GM19043 (cell line): ENCODE results near the gene ELOVL4.

Source experiments
- ATAC-seq: cut with Tn5 transposase; IDR thresholded peaks from one replicate; pipeline ENCODE4 v1.9.1; 2021; ENCODE audit warnings: low read depth; ENCODE audit not compliant: unreplicated experiment

ELOVL4 gene

GRCh38 chr6:79947191-79948186 is at the start of gene ELOVL4:
Gene ELOVL4 (minus strand): TSS chr6:79947553. CDS start chr6:79947279, 274 bp downstream.
- ATAC-seq = peak; percentile 40

GRCh38 chr6:79993911-79994309 is 46.6 kb upstream of the ELOVL4 start:
- no peak for ATAC-seq

GRCh38 chr6:79993012-79993910 is 45.9 kb upstream of the ELOVL4 start:
- no peak for ATAC-seq

- ATAC-seq = no peak
Observed at GRCh38 chr6:79989641-79990040, 42.3 kb upstream of the ELOVL4 start.

GRCh38 chr6:79985128-79985527 is 37.8 kb upstream of the ELOVL4 start:
- ATAC-seq = no peak

DNA sequence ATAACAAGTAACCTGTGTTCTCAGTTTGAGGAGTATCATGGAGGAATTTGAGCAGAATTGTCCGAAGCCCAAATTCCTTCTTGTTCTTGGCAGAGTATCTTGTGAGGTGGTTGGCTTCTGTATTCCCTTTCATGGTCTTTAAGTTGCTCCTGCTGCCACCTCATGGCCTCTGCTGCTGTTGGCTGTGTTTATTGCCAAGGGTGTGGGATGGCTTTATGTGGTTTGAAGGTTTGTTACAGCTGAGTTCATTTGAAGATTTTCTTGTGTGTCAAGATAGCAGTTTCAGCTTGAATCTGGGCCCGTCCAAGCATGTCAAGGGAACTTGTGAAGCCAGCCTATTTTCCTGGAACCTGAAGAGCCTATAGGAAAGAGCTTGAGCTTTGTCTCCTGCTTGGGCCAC is 36.9 kb upstream of the ELOVL4 start:
- ATAC-seq = peak; percentile 48

GRCh38 chr6:79981652-79982051 is 34.3 kb upstream of the ELOVL4 start:
- no peak for ATAC-seq

GRCh38 chr6:79971193-79971592 is 23.8 kb upstream of the ELOVL4 start:
- ATAC-seq = no peak

GRCh38 chr6:79969784-79970183 is 22.4 kb upstream of the ELOVL4 start:
- ATAC-seq = no peak

DNA sequence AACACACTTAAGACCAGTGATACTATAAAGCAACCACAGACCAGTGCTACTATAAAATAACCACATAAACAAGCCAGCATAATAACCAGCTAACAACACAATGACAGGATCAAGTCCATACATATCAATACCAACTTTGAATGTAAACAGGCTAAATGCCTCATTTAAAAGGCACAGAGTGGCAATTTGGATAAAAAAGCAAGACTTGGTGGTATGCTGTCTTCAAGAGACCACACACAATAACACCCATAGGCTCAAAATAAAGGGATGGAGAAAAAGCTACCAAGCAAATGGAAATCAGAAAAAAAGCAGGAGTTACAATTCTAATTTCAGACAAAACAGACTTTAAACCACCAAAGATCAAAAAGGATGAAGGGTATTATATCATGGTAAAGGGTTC is 19.8 kb upstream of the ELOVL4 start:
- no peak for ATAC-seq

GRCh38 chr6:79964607-79965081 is 17.3 kb upstream of the ELOVL4 start:
- no peak for ATAC-seq

- ATAC-seq = no peak
Observed at GRCh38 chr6:79954849-79955248, 7.5 kb upstream of the ELOVL4 start.

GRCh38 chr6:79949233-79949632 is 1.9 kb upstream of the ELOVL4 start:
- peak; percentile 53 for ATAC-seq

- peak; percentile 12 for ATAC-seq
Observed at GRCh38 chr6:79946272-79947190, 822 bp downstream of the ELOVL4 start.

DNA sequence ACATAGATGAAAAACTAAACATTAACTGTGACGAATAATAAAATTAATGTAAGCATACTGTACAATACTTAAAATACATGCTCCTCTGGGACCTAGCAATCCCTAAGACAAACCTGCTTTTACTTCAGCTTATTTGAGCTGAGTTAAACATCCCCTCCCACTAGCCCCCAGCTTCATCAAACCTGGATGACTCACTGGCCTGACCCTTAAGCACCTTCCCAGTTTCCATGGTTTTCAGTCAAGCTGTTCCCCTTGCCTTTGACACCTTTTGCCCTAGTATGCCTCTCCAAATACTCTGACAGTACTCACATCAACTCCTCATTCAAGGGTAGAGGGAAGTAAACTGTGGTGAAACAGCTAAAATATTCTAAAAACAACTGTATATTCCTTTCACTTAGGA is 4.2 kb downstream of the ELOVL4 start:
- no peak for ATAC-seq

DNA sequence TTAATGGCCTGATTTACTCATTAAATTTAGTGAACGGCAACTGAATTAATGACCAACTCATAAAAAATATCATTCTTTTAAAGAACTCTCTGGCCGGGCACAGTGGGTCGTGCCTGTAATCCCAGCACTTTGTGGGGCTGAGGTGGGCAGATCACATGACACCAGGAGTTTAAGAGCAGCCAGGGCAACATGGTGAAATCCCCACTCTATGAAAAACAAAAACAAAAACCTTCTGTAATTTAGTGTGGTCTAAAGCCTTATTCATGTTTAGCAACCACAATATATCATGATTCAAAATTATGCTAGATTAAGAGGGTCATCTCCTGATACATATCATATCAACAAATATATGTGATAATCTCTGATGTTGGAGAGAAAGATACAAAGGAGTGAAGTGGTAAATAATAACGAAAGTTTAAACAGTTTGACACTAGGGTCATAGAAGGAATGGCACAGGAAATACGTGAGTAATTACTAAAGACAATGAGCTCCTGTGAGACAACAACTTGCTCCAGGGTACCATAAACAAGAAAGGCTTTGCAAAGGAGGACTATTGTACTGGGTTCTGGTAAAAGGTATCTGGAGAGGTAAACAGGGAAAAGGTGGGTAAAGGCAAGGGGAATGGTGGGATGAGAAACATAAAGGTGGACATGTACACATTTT is 5.7 kb downstream of the ELOVL4 start:
- ATAC-seq = no peak

- ATAC-seq = no peak
Observed at GRCh38 chr6:79928478-79928998, 18.8 kb downstream of the ELOVL4 start.

DNA sequence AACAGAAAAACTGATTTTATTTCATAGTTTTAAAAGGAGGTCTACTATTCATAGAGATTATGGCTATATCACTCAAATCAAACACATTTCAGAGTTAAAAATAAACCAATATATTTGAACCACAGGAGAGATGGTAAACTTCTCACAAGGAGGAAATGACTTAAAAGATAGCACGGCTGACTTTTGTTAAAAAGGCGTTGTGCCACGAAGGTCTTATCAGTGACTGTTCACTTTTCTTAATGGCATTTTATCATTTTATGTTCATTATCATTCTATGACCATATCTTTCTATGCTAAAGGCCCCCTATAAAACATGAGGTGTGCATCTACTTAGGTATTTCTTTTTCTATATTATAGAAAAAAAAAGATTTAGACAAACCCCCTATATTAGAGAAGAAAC is 19.6 kb downstream of the ELOVL4 start:
- no peak for ATAC-seq

DNA sequence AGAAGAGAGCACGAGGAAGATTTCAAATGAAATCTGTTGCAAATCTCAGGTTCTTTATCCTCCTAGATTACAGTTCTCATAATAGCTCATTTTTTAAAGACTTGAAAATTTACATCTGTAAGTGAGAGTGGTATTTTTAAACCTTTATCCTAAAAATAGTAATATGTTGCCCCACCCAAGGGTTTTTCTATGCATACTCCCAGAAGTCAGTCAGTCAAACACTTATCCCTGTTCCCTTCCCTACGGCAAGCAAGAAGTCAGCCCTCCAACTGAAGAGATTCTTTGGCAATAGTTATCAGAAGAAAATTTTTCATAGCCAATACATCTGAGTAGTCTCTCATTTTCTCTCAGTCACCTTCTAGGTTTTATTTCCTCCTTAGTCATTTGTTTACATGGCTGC is 24.1 kb downstream of the ELOVL4 start:
- no peak for ATAC-seq
